Measurements from ENCODE around the gene CLN3.
"Not testable (repeated sequence)": the region's sequence is repeated elsewhere in the genome, so short reads cannot be mapped to it uniquely, and the experiment has no call there.

CLN3 gene

DNA sequence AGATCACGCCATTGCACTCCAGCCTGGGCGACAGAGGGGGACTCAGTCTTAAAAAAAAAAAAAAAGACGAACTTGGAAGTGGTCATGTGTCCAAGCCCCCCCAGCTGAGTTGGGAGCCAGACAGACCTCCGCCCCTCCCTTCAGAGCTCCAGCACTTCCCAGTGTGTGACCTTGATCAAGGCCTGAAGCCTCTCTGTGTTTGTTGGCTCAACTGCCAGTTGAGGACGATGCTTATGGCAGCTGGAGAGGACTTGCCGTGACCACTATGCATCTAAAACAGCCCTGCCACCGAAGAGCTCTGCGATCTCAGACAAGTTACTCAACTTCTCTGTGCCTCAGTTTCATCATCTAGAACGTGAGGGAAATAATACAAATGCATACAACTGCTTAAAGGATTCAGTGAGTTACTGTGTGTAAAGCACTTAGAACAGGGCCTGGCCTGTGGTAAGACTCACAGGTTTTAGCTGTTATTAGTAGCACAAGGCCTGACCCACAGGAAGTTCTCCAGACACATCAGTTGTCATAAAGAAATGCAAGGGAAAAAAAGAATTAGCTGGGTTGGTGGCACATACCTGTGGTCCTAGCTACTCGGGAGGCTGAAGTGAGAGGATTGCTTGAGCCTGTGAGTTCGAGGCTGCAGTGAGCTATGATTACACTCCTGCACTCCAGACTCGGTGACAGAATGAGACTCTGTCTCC, 21.8 kb upstream of the CLN3 start:
- no peak for DNase-seq (ENCODE audit: low read depth in 2 of 2)

DNA sequence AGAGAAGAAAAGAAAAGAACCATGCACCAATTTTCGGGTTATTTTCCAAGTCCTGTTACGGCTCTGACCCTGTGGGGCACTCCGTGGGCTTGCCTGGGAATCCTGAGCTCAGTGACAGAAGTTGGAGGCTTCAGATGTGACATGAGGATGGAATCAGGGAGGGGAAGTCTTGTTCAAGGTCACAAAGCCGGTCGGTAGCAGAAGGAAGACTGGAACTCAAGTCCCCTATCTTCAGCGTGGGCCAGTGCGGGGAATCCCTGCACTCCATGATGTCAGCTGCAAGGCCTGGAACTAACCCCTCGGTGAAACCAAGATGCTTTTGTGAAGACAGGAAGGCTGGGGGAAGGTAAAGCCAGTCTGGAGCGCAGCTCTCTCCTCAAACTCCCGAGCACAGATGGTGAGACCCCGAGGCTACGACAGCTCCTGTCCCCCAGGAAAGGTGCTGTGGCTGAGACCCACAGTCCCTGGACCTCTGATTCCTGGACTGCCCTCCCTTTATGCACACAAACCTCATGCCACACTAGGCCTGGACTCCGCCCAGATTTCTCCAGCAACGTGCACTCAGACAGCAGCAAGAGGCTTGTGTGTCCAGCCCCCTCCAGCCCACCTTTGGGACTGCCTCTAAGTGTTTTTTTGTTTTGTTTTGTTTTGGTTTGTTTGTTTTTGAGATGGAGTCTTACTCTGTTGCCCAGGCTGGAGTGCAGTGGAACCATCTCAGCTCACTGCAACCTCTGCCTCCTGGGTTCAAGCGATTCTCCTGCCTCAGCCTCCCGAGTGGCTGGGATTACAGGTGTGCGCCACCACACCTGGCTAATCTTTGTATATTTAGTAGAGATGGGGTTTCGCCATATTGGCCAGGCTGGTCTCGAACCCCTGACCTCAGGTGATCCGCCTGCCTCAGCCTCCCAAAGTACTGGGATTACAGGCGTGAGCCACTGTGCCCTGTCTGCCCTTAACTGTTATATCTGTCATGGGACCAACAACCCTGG, 20.2 kb upstream of the CLN3 start:
- DNase-seq (ENCODE audit: low read depth in 2 of 2) = no peak

DNA sequence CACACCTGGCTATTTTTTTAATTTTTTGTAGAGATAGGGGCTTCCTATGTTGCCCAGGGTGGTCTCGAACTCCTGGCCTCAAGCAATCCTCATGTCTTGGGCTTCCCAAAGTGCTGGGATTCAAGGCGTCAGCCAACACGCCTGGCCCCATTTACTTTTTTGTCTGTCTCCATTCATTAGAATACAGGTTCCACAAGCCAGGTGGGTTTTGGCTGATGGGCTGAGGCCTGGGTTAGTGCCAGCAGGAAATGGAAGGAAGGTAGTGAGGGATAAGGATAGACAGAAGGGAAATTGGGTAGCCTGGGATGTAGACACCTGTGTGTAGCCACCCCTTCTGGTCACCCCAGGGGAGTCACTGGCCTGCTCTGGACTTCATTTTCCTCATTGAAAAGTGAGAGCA, 19.2 kb upstream of the CLN3 start:
- DNase-seq (ENCODE audit: low read depth in 2 of 2) = no peak

DNA sequence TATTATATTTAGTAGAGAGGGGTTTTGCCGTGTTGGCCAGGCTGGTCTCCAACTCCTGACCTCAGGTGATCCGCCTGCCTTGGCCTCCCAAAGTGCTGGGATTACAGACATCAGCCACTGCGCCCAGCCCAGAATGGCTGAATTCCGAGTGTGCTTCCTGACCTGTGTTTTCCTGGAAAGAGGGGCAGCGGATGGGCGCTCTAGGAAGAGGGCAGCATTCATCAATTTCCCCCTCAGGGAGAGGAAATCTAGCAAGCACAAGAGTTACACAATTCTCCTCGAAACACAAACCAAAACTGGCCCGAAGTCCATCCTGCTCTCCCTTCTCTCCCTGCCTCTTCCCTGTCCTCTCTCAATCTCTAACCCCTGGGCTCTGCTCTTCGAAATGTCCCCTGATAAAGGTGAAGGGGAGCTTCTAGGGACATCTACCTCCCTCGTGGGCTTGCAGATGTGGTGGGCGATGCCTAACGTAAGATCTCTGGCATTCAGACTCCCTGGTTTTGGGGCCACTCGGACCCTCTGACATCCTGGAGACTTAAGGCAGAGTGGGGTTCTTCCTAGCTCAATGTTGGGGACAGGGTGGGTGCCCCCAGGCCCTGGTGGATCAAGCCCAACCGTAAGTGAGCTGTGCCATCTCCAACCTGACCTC, 13.7 kb upstream of the CLN3 start:
- no peak for DNase-seq (ENCODE audit: low read depth in 2 of 2)

DNA sequence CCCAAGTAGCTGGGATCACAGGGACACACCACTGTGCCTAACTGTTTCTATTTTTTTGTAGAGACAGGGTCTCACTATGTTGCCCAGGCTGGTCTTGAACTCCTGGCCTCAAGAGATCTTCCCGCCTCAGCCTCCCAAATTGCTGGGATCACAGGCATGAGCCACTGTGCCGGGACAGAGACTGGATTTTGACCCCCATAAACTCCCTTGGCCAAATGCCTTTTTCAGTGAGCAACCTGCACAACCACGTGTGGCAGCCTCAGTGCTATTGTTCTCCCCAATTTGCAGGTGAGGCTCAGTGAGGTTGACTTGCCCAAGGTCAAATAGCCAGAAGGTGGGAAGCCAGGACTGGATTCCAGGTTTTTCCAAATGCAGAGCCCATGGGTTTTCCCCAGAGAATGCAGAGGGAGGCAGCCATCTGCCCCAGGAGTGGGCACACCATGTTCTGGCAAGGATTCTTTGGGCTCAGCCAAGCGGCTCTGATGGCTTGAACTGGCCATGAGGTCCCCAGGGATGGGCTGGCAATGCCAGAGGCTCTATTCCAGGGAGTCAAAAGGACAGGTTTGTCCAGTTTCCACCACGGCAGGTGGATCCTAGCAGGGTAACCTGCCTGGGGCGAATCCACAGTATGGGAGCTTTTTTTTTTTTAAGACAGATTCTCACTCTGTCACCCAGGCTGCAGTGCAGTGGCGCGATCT, 13.0 kb upstream of the CLN3 start:
- no peak for DNase-seq (ENCODE audit: low read depth in 2 of 2)

DNA sequence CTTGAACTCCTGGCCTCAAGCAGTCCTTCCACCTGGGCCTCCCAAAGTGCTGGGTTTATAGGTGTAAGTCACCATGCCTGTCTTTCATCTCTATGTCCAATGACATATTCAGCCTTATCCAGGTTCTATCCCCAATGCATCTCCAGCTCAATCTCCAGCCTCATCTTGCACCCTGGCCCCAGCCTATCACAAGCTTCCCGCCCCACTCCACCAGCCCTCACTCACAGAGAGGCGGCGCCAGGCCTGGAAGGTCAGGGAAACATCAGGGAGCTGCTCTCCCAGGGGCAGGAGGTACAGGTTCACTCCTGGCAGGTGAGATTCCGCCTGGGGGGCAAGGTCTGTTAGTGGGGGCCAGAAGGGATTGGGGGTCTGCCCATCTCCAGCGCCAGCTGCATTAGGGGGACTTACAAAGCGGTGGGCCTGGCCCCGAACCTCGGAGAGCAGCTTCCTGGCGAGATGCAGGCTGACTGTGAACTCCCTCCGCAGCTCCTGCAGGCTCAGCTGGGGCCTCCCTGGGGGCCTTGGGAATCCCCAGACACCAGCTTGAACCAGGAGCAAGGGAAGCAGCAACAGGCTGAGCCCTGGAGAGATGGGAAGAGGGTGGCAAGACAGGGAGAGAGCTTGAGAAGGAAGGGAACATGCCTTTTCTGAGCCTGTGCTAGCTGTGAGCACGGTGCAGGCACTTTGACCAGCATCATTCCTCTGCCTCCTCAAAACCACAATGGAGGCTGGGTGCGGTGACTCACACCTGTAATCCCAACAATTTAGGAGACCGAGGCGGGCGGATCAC, 11.8 kb upstream of the CLN3 start:
- no peak for DNase-seq (ENCODE audit: low read depth in 2 of 2)

DNA sequence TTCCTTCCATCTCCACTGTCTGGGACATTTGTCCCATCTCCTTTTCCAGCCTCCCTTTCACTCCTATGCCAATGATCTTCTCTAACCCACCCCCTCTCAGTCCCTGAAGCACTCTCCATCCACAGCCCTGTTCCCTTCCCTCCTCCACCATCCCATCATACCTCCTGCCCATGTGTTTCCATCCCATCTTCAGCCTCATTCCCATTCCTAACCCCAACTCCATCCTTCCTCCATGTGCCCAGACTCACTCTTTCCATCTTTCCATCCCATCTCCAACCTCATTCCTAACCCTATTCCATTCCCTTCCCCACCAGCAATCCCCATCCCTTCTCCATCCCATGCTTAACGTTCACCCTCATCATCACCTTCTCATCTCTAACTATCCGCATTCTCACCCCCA, 10.4 kb upstream of the CLN3 start:
- DNase-seq (ENCODE audit: low read depth in 2 of 2) = no peak

DNA sequence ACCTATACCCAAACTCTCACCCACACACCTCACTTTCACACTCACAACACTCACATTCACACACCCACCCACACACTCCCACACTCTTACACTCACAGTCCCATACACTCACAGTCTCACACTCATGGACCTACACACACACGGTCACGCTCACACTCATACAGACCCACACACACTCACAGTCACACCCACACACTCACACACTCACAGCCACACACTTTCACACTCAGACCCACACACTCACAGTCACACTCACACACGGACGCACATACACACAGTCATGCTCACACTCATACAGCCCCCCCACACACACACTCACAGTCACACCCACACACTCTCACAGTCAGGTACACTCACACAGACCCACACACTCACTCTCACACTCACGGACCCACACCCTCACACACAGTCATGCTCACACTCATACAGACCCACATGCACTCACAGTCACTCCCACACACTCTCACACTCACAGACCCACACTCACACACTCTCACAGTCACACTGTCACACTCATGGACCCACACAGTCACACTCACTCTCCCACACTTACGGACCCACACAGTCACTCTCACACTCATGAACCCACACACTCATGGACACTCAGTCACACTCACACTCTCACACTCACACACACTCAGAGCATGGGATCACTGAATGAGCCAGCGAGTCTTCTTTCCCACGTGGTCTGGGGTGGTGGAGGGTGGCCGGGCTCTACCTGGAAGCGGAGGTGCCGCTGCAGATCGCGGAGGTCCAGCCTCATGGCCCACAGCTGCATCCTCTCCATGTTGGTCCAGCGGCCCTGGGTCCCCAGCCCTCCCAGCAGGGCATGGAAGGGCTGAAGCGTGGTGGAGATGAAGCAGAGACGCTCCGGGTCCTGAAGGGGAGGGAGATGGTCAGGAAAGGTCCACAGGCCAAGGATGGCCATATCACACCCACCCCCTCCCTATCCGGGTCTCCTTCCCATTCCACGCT, 9.7 kb upstream of the CLN3 start:
- no peak for DNase-seq (ENCODE audit: low read depth in 2 of 2)

DNA sequence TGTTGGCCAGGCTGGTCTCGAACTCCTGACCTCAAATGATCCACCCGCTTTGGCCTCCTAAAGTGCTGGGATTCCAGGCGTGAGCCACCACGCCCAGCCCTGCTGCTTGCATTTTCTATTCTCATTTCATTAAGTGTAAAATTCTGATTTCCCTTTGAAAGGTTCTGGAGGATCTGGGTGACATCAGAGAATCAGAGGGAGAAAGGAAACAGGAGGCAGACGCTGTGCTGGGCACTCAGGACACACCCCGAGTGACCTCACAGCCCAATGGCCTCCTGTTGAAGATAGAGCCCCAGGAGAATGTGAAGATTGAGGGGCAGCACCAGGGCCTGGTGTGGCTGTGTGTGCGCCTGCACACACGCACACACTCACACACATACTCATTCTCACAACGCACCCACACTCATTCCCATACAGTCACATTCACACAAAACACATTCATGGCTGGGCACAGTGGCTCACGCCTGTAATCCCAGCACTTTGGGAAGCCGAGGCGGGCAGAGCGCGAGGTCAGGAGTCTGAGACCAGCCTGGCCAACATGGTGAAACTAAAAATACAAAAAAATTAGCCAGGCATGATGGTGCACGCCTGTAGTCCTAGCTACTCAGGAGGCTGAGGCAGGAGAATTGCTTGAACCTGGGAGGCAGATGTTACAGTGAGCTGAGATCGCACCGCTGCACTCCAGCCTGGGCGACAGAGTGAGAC, 8.8 kb upstream of the CLN3 start:
- DNase-seq (ENCODE audit: low read depth in 2 of 2) = not testable (repeated sequence)

DNA sequence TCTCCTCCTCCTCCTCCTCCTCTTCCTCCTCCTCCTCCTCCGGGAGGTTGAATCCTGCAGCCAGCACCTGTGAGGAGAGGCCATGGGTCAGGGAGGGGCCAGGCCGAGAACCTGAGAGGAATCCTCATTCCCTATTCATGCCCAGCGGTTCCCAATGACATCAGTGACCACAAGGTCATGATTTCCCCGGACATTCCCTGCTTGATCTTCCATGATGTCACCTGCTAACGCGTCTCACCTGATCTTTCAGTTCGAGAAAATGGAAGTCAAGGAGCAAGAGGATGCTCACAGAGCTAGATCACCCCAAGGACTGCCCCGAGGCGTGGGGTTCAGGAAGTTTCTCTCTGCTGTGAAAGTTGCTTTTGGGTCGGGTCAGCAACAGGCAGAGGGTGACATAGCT, 8.0 kb upstream of the CLN3 start:
- no peak for DNase-seq (ENCODE audit: low read depth in 2 of 2)

DNA sequence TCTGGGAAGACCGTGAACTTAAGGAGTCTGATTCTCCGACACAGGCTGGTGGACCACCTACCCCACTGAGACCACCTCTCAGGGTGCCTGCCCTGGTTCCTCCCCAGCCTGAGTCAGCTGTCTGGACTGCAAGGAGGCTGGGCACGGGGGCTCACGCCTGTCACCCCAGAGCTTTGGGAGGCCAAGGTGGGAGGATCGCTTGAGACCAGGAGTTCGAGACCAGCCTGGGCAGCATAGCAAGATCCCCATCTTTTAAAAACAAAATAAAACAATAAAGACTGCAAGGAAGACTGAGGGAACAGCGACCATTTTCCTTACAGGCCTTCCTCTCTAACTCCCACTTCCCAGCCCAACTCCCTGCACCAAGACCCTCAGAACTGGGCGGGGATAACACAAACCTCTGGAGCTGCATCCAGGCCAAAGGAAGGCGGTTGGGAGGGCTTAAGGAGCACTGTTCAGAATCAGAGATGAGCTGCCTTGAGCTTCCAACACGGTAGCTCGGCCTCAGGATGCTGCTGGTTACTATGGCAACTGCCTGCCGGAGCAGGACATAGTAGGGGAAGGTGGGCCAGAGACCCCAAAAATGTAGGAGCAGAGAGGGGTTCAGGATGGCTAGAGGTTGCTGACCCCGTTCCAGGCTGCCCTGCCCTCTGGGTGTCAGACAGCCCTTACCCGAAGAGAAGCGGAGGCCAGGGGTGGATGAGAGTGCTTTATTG, 7.0 kb upstream of the CLN3 start:
- DNase-seq (ENCODE audit: low read depth in 2 of 2) = no peak

DNA sequence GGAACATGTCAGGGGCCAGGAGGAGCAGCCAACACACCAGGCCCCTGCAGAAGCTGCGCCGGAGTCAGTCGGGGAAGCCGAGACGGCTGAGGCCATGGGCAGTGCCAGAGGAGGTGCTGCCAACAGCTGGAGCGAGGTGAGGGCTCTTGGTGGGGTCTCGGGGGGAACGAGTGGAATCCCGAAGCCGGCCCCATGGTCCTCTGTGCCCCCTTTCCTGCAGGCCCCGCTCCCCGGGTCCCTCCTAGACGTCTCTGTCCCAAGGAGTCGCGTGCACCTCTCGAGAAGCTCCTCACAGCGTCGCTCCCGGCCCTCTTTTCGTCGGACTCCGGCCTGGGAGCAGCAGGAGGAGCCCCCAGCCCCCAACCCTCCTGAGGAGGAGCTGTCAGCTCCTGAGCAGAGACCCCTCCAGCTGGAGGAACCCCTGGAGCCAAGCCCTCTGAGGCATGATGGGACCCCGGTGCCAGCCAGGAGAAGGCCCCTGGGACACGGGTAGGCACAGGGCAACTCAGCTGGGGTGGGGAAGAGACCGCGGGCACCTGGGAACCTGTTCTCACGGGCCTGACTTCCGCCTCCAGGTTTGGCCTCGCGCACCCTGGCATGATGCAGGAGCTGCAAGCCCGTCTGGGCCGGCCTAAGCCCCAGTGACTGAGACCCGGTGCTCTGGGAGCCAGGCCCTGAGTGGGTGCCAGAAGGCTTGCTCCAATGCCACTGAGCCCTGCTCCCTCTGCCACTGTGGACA, 6.2 kb upstream of the CLN3 start:
- DNase-seq (ENCODE audit: low read depth in 2 of 2) = no peak

DNA sequence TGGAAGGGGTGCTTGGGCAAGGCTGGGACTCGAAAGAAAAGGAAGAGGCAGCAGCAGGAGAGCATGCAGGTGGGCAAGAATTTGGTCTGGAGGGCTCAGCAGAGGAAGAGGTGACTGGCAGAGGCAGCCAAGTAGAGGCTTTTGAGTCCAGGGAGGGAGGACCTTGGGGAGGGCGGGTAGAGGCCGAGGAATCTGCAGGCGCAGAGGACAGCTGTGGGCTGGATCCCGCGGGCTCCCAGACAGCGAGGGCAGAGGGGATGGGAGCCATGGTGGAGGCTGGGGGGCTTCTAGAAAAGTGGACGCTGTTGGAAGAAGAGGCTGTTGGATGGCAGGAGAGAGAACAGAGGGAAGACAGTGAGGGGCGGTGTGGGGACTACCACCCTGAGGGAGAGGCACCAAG, 5.5 kb upstream of the CLN3 start:
- DNase-seq (ENCODE audit: low read depth in 2 of 2) = no peak

DNA sequence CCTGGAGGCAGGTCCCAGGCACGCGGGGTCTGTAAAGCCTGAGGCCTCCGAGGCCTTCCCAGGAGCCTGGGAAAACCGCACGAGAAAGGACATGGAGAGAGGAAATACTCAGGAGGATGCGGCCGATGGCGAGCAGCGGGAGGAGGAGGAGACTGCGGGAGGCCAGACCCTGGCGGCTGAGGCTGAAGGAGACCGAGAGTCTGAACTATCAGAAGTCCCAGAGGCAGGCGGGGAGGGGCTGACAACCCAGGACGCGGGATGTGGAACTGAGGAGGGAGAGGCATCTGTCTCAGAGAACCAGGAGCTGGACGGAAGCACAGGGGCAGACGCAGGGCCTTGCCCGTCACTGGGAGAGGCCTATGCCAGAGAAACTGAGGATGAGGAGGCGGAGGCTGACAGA, 5.0 kb upstream of the CLN3 start:
- no peak for DNase-seq (ENCODE audit: low read depth in 2 of 2)

DNA sequence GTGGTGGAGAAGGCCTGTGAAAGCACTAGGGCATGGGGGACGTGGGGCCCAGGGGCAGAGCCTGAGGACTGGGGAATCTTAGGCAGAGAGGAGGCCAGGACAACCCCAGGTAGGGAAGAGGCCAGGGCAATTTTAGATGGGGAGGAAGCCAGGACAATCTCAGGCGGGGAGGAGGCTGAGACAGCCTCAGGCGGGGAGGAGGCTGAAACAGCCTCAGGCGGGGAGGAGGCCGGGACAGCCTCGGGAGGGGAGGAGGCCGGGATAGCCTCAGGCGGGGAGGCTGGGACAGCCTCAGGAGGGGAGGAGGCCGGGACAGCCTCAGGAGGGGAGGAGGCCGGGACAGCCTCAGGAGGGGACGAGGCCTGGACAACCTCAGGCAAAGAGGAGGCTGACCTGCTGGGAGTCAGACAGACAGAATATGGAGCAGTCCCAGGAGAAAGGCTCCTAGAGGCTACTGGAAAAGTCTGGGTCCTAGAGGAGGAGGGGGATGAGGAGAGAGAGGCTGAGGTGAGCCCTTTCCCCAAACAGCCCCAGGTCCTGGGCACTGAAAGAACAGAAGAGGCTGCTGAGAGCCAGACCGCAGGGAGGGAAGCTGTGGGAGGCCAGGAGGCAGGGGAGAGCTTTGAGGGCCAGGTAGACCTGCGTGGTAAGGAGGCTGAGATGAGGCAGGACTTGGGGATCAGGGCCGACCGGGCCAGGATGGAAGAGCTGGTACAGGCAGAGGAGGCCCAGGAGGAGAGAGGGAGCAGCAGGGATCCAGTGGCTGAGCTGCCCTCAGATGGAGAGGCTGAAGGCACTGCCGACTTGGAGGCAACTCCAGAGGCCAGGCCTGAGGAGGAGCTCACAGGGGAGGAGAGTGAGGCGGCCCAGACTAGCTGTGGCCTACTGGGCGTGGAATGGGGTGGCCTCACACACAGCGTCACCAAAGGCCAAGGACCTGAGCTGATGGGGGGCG, 4.2 kb upstream of the CLN3 start:
- DNase-seq (ENCODE audit: low read depth in 2 of 2) = no peak

DNA sequence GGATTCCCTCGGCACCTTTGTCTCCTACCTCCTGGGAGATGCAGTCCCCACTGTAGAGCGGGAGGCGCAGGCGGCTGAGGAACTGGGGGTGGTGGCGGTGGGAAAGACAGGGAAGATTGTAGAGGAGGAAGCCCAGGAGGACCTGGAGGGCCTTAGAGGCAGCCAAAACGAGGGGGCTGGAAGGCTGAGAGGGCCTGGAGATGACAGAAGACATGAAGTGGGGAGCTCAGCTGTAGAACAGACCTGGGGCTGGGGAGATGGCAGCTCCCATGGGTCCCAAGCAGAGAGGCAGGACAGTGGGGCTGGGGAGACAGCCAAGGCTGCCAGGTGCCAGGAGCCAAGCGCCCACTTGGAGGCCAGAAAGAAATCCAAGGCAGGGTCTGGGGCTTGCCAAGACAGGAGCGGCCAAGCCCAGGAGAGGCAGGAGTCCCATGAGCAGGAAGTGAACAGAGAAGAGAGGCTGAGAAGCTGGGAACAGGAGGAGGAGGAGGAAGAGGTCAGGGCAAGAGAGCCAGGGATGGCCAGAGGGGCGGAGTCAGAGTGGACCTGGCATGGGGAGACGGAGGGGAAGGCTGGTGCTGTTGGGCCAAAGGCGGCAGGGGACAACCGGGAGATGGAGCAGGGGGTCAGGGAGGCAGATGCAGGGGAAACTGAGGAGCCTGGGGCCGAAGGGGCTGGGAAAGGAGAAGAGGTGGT, 3.4 kb upstream of the CLN3 start:
- no peak for DNase-seq (ENCODE audit: low read depth in 2 of 2)
